ENCODE results near the gene ARPC2. TPM values are rescaled to one million over a fixed set of nuclear protein-coding genes. Genes with fewer than 3 reads are reported as not detected.

ARPC2 gene
- total and polyA plus RNA-seq, 2 of the 13 experiments (the other 11 are each of a cell fraction or from before 2014, with no cell fraction given) = 168 to 303 TPM

DNA sequence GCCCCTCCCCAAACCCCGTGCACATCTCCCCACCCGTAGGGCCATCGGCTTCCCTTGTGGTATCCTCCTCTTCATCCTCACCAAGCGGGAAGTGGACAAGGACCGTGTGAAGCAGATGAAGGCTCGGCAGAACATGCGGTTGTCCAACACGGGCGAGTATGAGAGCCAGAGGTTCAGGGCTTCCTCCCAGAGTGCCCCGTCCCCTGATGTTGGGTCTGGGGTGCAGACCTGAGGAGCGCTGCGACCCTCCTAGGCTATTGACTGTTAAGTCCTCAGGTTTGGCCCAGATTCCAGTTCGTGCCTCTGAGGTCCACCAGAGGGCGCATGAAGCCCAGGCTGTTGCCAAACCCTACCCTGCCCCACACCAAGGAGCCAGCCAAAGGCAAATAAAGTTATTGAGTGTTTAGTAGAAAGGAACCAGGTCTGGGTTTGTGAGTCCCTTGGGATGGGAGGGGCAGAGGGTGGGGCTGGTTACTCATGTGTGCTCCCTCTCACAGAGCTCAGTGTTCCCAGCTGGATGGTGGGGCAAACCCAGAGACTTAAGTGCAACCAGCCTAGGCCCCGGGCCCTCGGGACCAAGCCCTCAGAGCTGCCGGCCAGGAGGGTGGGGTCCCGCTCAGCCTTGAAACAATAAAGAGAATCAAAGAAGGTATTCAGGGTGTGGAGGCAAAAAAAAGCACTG lies 55.7 kb downstream of the ARPC2 start (continued):
- TF ChIP-seq, protein P1, sequence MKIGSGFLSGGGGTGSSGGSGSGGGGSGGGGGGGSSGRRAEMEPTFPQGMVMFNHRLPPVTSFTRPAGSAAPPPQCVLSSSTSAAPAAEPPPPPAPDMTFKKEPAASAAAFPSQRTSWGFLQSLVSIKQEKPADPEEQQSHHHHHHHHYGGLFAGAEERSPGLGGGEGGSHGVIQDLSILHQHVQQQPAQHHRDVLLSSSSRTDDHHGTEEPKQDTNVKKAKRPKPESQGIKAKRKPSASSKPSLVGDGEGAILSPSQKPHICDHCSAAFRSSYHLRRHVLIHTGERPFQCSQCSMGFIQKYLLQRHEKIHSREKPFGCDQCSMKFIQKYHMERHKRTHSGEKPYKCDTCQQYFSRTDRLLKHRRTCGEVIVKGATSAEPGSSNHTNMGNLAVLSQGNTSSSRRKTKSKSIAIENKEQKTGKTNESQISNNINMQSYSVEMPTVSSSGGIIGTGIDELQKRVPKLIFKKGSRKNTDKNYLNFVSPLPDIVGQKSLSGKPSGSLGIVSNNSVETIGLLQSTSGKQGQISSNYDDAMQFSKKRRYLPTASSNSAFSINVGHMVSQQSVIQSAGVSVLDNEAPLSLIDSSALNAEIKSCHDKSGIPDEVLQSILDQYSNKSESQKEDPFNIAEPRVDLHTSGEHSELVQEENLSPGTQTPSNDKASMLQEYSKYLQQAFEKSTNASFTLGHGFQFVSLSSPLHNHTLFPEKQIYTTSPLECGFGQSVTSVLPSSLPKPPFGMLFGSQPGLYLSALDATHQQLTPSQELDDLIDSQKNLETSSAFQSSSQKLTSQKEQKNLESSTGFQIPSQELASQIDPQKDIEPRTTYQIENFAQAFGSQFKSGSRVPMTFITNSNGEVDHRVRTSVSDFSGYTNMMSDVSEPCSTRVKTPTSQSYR (CRISPR knock-in tag; IDR thresholded peaks at IDR 0.05; ENCODE audit: borderline replicate concordance) = peak; percentile 34; the same call in 1 of the 2 replicates
- peak; percentile 77; the same call in 1 of the 2 replicates for TF ChIP-seq ZNF33B (CRISPR knock-in tag; IDR thresholded peaks at IDR 0.05)
- peak; percentile 60 for TF ChIP-seq HNRNPH1 (optimal IDR thresholded peaks at IDR 0.05; ENCODE audit: low read depth, low read length)
- no peak for TF ChIP-seq ISX (CRISPR knock-in tag; conservative IDR thresholded peaks at IDR 0.05)
- TF ChIP-seq MEF2D (CRISPR knock-in tag; IDR thresholded peaks at IDR 0.05) = peak; percentile 53; the same call in 1 of the 2 replicates
- no peak for TF ChIP-seq ATF7-NPFF (CRISPR knock-in tag; IDR thresholded peaks at IDR 0.05; ENCODE audit: low read depth)
- no peak for TF ChIP-seq ZNF562 (CRISPR knock-in tag; IDR thresholded peaks at IDR 0.05; ENCODE audit: borderline replicate concordance)
- TF ChIP-seq, protein P2, sequence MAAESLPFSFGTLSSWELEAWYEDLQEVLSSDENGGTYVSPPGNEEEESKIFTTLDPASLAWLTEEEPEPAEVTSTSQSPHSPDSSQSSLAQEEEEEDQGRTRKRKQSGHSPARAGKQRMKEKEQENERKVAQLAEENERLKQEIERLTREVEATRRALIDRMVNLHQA (CRISPR knock-in tag; IDR thresholded peaks at IDR 0.05) = no peak
- peak; percentile 58; the same call in 1 of the 2 replicates for TF ChIP-seq TGIF2 (CRISPR knock-in tag; IDR thresholded peaks at IDR 0.05)
- TF ChIP-seq, protein P3, sequence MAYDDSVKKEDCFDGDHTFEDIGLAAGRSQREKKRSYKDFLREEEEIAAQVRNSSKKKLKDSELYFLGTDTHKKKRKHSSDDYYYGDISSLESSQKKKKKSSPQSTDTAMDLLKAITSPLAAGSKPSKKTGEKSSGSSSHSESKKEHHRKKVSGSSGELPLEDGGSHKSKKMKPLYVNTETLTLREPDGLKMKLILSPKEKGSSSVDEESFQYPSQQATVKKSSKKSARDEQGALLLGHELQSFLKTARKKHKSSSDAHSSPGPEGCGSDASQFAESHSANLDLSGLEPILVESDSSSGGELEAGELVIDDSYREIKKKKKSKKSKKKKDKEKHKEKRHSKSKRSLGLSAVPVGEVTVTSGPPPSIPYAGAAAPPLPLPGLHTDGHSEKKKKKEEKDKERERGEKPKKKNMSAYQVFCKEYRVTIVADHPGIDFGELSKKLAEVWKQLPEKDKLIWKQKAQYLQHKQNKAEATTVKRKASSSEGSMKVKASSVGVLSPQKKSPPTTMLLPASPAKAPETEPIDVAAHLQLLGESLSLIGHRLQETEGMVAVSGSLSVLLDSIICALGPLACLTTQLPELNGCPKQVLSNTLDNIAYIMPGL (CRISPR knock-in tag; IDR thresholded peaks at IDR 0.05; ENCODE audit: borderline replicate concordance in 1 of 2, low read depth in 1 of 2) = peak; percentile 51 to 53; a peak in 1 of 4 replicates
- no peak for TF ChIP-seq SOX13 (IDR thresholded peaks at IDR 0.05)
- TF ChIP-seq SOX13 (CRISPR knock-in tag; conservative IDR thresholded peaks at IDR 0.05 in 1 of 2, IDR thresholded peaks at IDR 0.05 in 1 of 2) = no peak
- peak; percentile 70; the same call in 1 of the 2 replicates for TF ChIP-seq PHF21A (CRISPR knock-in tag; IDR thresholded peaks at IDR 0.05)
- peak; percentile 65 for TF ChIP-seq POLR2G (IDR thresholded peaks at IDR 0.05; ENCODE audit: low read depth, low read length)
- TF ChIP-seq MBNL3 (CRISPR knock-in tag; conservative IDR thresholded peaks at IDR 0.05) = no peak
- TF ChIP-seq ZNF136 (CRISPR knock-in tag; IDR thresholded peaks at IDR 0.05; ENCODE audit: low read depth) = 0 out of 2 replicates have a peak, but pooled peaks have one; percentile 57
- TF ChIP-seq BORCS8-MEF2B (CRISPR knock-in tag; IDR thresholded peaks at IDR 0.05) = no peak; the same call in 1 of the 2 replicates
- peak; percentile 62; the same call in 1 of the 2 replicates for TF ChIP-seq CEBPB (IDR thresholded peaks at IDR 0.05; ENCODE audit: borderline replicate concordance, low read depth, low read length)
- TF ChIP-seq, protein P4, sequence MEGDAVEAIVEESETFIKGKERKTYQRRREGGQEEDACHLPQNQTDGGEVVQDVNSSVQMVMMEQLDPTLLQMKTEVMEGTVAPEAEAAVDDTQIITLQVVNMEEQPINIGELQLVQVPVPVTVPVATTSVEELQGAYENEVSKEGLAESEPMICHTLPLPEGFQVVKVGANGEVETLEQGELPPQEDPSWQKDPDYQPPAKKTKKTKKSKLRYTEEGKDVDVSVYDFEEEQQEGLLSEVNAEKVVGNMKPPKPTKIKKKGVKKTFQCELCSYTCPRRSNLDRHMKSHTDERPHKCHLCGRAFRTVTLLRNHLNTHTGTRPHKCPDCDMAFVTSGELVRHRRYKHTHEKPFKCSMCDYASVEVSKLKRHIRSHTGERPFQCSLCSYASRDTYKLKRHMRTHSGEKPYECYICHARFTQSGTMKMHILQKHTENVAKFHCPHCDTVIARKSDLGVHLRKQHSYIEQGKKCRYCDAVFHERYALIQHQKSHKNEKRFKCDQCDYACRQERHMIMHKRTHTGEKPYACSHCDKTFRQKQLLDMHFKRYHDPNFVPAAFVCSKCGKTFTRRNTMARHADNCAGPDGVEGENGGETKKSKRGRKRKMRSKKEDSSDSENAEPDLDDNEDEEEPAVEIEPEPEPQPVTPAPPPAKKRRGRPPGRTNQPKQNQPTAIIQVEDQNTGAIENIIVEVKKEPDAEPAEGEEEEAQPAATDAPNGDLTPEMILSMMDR (CRISPR knock-in tag; IDR thresholded peaks at IDR 0.05) = peak; percentile 98
- TF ChIP-seq ZNF644 (CRISPR knock-in tag; IDR thresholded peaks at IDR 0.05; ENCODE audit: low read depth) = no peak
- 0 out of 2 replicates have a peak, but pooled peaks have one; percentile 41 for TF ChIP-seq PITX1 (CRISPR knock-in tag; IDR thresholded peaks at IDR 0.05)
